Retinal pigment epithelial cell (primary cell): ENCODE data around the gene PTP4A1.

Experiments used
- DNase-seq: peaks from one replicate; pipeline ENCODE4 v3.0.0-alpha.2; 2010; ENCODE audit warnings: low read depth
- H3K4me3 ChIP-seq: 2 replicates; pipeline ENCODE4 v1.5.1; 2011; ENCODE audit warnings: mild to moderate bottlenecking, low read length, control low read depth, moderate library complexity
- TF ChIP-seq, protein P1 (sequence below): conservative IDR thresholded peaks from 2 replicates; pipeline ENCODE4 v1.5.1; 2011; ENCODE audit warnings: low read depth, low read length, control low read depth, inconsistent platforms

Gene PTP4A1

GRCh38 chr6:63554782-63555181, 17.5 kb upstream of the PTP4A1 start:
- TF ChIP-seq, protein P1, sequence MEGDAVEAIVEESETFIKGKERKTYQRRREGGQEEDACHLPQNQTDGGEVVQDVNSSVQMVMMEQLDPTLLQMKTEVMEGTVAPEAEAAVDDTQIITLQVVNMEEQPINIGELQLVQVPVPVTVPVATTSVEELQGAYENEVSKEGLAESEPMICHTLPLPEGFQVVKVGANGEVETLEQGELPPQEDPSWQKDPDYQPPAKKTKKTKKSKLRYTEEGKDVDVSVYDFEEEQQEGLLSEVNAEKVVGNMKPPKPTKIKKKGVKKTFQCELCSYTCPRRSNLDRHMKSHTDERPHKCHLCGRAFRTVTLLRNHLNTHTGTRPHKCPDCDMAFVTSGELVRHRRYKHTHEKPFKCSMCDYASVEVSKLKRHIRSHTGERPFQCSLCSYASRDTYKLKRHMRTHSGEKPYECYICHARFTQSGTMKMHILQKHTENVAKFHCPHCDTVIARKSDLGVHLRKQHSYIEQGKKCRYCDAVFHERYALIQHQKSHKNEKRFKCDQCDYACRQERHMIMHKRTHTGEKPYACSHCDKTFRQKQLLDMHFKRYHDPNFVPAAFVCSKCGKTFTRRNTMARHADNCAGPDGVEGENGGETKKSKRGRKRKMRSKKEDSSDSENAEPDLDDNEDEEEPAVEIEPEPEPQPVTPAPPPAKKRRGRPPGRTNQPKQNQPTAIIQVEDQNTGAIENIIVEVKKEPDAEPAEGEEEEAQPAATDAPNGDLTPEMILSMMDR, result no peak
- DNase-seq, result no peak
- H3K4me3 ChIP-seq, result no peak overlapping the region

DNA sequence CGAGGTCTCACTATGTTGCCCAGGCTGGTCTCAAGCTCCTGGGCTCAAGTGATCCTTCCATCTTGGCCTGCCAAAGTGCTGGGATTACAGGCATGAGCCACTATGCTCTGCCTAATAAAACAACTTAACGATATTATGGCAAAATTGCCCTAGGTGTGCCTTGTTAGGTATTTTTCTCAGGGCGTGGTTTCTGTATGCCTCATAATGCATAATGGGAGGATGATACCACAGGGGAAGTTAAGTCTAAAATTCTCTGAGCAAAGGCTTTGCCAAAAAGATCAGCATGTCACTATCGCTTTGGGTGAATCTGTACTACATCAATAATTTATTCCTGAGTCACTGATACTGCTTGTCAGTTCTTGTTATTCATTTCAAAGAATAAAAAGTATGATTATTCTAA, 15.9 kb upstream of the PTP4A1 start:
- TF ChIP-seq, protein P1, result no peak
- no peak for DNase-seq
- H3K4me3 ChIP-seq, result no peak overlapping the region

GRCh38 chr6:63558278-63558677, 14.0 kb upstream of the PTP4A1 start:
- TF ChIP-seq, protein P1, result no peak
- no peak for DNase-seq
- no peak overlapping the region for H3K4me3 ChIP-seq

DNA sequence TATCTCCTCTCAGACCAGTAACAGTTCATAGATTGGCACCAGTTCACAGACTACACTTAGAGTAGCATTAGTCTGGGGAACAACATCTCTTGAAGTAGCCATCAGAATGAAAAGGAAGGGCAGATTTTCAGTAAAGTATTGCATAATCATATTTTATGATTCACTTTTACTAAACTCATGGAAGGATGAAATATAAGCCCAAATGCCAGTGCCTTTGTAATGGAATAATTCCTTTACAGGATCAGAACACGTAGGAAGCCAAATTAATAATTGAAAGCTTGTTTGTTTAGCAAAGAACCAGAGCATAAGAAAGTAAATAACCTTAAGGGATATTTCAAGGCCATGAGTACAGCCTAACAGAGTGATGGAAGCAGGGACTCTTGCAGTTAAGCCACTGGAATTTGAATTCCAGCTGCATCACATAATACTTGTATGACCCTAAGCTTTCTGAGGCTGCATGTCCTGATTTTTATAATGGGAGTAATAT, 11.4 kb upstream of the PTP4A1 start:
- H3K4me3 ChIP-seq, result no peak overlapping the region
- DNase-seq, result peak; percentile 28
- TF ChIP-seq, protein P1, result no peak

- TF ChIP-seq, protein P1, result no peak
- H3K4me3 ChIP-seq, result no peak overlapping the region
- no peak for DNase-seq
These were observed 11.0 kb upstream of the PTP4A1 start for GRCh38 chr6:63561288-63561687.

- no peak overlapping the region for H3K4me3 ChIP-seq
- TF ChIP-seq, protein P1, result no peak
- no peak for DNase-seq
These were observed 9.0 kb upstream of the PTP4A1 start for GRCh38 chr6:63563235-63563634.

- DNase-seq, result no peak
- H3K4me3 ChIP-seq, result no peak overlapping the region
- TF ChIP-seq, protein P1, result no peak
These were observed 7.1 kb upstream of the PTP4A1 start for GRCh38 chr6:63565058-63565726.
